GM19351 (cell line): ENCODE data around the gene CMTM8.

Experiments
- ATAC-seq: cut with Tn5 transposase; IDR thresholded peaks from one replicate; pipeline ENCODE4 v1.9.1; 2021; ENCODE audit warnings: mild to moderate bottlenecking, moderate library complexity; ENCODE audit not compliant: unreplicated experiment

Gene CMTM8

GRCh38 chr3:32276279-32276841, 37.9 kb downstream of the CMTM8 start:
- ATAC-seq = no peak

- ATAC-seq = no peak
Observed at GRCh38 chr3:32278714-32279113, 40.2 kb downstream of the CMTM8 start.

DNA sequence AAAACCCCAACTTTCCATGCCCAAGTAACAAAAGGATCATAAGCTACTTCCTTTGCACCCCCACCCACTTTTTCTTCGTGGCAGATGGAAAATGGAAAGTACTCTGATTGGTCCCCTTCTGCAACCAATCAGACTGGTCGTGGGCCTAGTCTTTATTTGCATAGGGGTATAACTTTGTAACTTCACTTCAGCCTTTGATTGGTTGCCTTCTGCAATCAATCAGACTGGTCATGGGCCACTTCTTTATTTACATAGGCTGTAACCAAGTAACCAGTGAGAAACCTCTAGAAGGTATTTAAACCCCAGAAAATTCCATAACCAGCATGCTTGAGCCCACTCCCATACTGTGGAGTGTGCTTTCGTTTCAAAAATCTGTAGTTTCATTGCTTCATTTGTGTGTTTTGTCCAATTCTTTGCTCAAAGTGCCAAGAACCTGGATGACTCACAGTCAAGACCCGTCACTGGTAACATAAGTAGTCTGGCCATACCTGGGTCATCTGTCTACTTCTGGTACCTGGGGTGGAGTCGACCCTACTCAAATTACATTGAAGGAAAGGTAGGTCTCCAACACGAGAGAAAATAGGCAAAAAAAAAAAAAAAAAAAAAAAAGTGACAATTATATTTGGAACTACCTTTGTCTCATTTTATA, 41.9 kb downstream of the CMTM8 start:
- ATAC-seq = no peak

GRCh38 chr3:32281570-32282106, 43.2 kb downstream of the CMTM8 start:
- no peak for ATAC-seq

DNA sequence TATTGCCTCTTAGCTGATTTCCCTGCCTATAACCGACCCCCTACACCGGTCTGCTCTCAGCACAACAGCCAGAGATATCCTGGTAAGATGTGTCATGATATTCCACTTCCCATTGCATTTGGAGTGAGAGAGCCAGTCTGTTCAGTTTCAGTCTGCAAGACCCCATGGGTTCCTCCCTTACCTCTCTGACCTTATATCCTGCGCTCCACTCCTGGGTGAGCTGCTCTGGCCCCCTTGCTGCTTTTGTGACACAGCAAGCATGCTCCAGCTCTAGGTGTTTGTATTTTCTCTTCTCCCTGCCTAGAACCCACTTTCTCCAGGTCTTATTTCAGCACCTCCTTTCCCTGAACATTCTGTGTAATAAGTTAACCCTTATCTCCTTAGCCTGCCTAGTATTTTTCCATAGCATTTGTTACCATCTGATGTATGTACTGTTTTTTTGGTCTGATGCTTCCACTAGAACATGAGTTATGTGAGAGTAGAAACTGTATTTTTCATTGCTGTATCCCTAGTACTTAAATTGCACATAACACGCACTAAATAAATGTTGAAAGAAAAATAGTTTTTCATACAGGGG, 44.2 kb downstream of the CMTM8 start:
- no peak for ATAC-seq

GRCh38 chr3:32283304-32283703, 44.8 kb downstream of the CMTM8 start:
- ATAC-seq = no peak

- no peak for ATAC-seq
Observed at GRCh38 chr3:32284443-32285212, 46.1 kb downstream of the CMTM8 start.

- no peak for ATAC-seq
Observed at GRCh38 chr3:32285891-32286290, 47.4 kb downstream of the CMTM8 start.

- peak; percentile 53 for ATAC-seq
Observed at GRCh38 chr3:32288819-32289218, 50.3 kb downstream of the CMTM8 start.

GRCh38 chr3:32290619-32291018, 52.1 kb downstream of the CMTM8 start:
- ATAC-seq = no peak

- no peak for ATAC-seq
Observed at GRCh38 chr3:32292085-32292796, 53.8 kb downstream of the CMTM8 start.

- ATAC-seq = no peak
Observed at GRCh38 chr3:32293903-32294302, 55.4 kb downstream of the CMTM8 start.

GRCh38 chr3:32296251-32297204, 58.0 kb downstream of the CMTM8 start:
- peak; percentile 57 for ATAC-seq

DNA sequence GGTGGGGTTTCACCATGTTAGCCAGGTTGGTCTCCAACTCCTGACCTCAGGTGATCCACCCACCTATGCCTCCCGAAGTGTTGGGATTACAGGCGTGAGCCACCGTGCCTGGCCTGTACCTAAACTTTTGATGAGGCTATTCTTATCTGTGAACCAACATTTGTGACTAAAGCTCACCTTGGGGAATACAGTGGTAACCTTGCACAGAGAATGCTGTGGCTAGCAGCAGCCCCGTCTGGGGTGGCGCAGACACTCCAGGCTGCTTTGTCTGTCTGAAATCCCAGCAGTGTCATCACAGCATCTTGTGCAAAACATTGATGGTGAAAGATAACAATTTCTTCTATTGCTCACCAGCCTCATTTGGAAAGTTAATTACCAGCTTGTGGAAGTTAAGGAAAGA, 58.9 kb downstream of the CMTM8 start:
- ATAC-seq = no peak

GRCh38 chr3:32301426-32301825, 62.9 kb downstream of the CMTM8 start:
- ATAC-seq = no peak

- no peak for ATAC-seq
Observed at GRCh38 chr3:32302601-32303398, 64.3 kb downstream of the CMTM8 start.

DNA sequence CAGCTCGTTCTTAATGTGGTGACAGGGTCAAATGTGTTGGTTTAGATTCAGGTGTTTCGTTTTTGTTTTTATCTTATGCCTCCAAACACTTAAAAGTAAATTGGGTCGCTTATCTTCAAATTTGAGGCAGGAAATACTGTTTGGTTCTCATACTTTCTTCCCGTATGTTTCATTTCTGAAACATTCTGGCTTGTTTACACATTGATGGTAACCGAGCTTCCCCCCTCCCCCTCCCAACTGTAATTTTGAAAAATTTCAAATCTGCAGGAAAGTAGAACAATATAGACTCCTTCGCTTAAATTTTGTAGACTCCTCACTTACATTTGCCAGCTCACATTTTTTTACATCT, 64.9 kb downstream of the CMTM8 start:
- ATAC-seq = no peak

GRCh38 chr3:32303977-32304881, 65.7 kb downstream of the CMTM8 start:
- ATAC-seq = no peak
